Kidney tubule cell (primary cell): Measurements from ENCODE around the gene MUC6.

Experiments used
- DNase-seq: peaks from one replicate; pipeline ENCODE4 v3.0.0-alpha.2; 2018; ENCODE audit warnings: low spot score

MUC6 gene

GRCh38 chr11:1073261-1073724 lies 36.8 kb upstream of the MUC6 start:
- peak; percentile 78 for DNase-seq

- DNase-seq: no peak
Measured at GRCh38 chr11:1072821-1073231, 36.3 kb upstream of the MUC6 start.

GRCh38 chr11:1072116-1072820 lies 35.8 kb upstream of the MUC6 start:
- DNase-seq: peak; percentile 91

GRCh38 chr11:1071571-1072115 lies 35.1 kb upstream of the MUC6 start:
- DNase-seq: no peak

- DNase-seq: no peak
Measured at GRCh38 chr11:1070594-1071462, 34.3 kb upstream of the MUC6 start.

- DNase-seq: no peak
Measured at GRCh38 chr11:1069740-1070139, 33.2 kb upstream of the MUC6 start.

- no peak for DNase-seq
Measured at GRCh38 chr11:1067812-1068496, 31.4 kb upstream of the MUC6 start.

GRCh38 chr11:1064167-1064566 lies 27.6 kb upstream of the MUC6 start:
- DNase-seq: peak; percentile 35

- no peak for DNase-seq
Measured at GRCh38 chr11:1062075-1062820, 25.7 kb upstream of the MUC6 start.

- DNase-seq: peak; percentile 75
Measured at GRCh38 chr11:1060852-1061616, 24.5 kb upstream of the MUC6 start.

GRCh38 chr11:1060410-1060809 lies 23.9 kb upstream of the MUC6 start:
- DNase-seq: no peak

- DNase-seq: no peak
Measured at GRCh38 chr11:1059759-1060158, 23.2 kb upstream of the MUC6 start.

- DNase-seq: no peak
Measured at GRCh38 chr11:1057806-1058205, 21.3 kb upstream of the MUC6 start.

GRCh38 chr11:1055990-1056771 lies 19.7 kb upstream of the MUC6 start:
- DNase-seq: no peak

- no peak for DNase-seq
Measured at GRCh38 chr11:1055109-1055703, 18.7 kb upstream of the MUC6 start.

GRCh38 chr11:1054143-1055108 lies 17.9 kb upstream of the MUC6 start:
- no peak for DNase-seq

- DNase-seq: no peak
Measured at GRCh38 chr11:1053121-1053901, 16.8 kb upstream of the MUC6 start.
